Measurements from ENCODE around the gene TSR1. TPM values are rescaled to one million over a fixed set of nuclear protein-coding genes. Genes with fewer than 3 reads are reported as not detected.
A peak's percentile ranks its signal among the peaks of the same experiment; 100 is the strongest.

The TSR1 gene
- 19.9 TPM for polyA plus RNA-seq (2013)

GRCh38 chr17:2336215-2336851 is at the start of gene TSR1:
TSR1 (minus strand) TSS chr17:2336457; CDS start chr17:2336427, 30 bp downstream.
- peak; percentile 81 to 88 (median 86) for DNase-seq
- CTCF ChIA-PET = interaction anchor here (1.1 to 4.2 kb wide), 5 partner anchors 12 to 80 kb away, joined by 3 to 20 read pairs (median 4); no protein-coding TSS in a partner anchor
- Histone ChIP-seq H3K27me3 (replicated peaks in 2 of 5; ENCODE audit: control insufficient read depth in 4 of 5, insufficient read depth in 5 of 5, low read length in 4 of 5) (no peaks in the 10 kb centered on the region), H3K4me3 (ENCODE audit: control insufficient read depth in 1 of 7, extremely low read depth in 1 of 7, insufficient read depth in 4 of 7, low read depth in 2 of 7, low read length in 6 of 7) (peak within 1 kb of the TSS; percentile 89 to 99 (median 96)), H3K27ac (ENCODE audit: insufficient read depth in 1 of 2, low read depth in 1 of 2, low read length in 2 of 2, poor library complexity in 1 of 2, severe bottlenecking in 2 of 2) (peak within 1 kb of the TSS; percentile 35 to 83), H3K36me3 (ENCODE audit: control insufficient read depth in 4 of 4, insufficient read depth in 4 of 4, low read length in 3 of 4) (peaks cover 18 to 44% (median 29%) of the 10 kb centered on the region in 4 experiments), H3K4me1 (ENCODE audit: control extremely low read depth in 1 of 4, control insufficient read depth in 4 of 4, insufficient read depth in 4 of 4, low read length in 3 of 4) (peaks cover 9 to 30% (median 28%) of the 10 kb centered on the region in 4 experiments), H3K9me3 (ENCODE audit: control extremely low read depth in 1 of 5, control insufficient read depth in 4 of 5, insufficient read depth in 2 of 5, low read depth in 1 of 5, low read length in 4 of 5) (no peaks in the 10 kb centered on the region)
- under 1% methylated on average over 48 of the region's 48 CpGs for WGBS (ENCODE audit: insufficient coverage)
- POLR2A ChIA-PET = interaction anchor here (0.6 to 1.0 kb wide), 4 partner anchors 12 to 120 kb away, joined by 3 to 6 read pairs (median 4); partner anchors contain the start of genes SMG6 and SRR

GRCh38 chr17:2385240-2386210 is 49.3 kb upstream of the TSR1 start:
- Histone ChIP-seq H3K4me1 (ENCODE audit: control extremely low read depth in 1 of 4, control insufficient read depth in 4 of 4, insufficient read depth in 4 of 4, low read length in 3 of 4) (peaks cover 0 to 8% (median 4%) of the 10 kb centered on the region in 4 experiments), H3K27ac (ENCODE audit: insufficient read depth in 1 of 2, low read depth in 1 of 2, low read length in 2 of 2, poor library complexity in 1 of 2, severe bottlenecking in 2 of 2) (no peak overlapping the region), H3K9me3 (ENCODE audit: control extremely low read depth in 1 of 5, control insufficient read depth in 4 of 5, insufficient read depth in 2 of 5, low read depth in 1 of 5, low read length in 4 of 5) (no peaks in the 10 kb centered on the region), H3K27me3 (replicated peaks in 2 of 5; ENCODE audit: control insufficient read depth in 4 of 5, insufficient read depth in 5 of 5, low read length in 4 of 5) (no peaks in the 10 kb centered on the region), H3K36me3 (ENCODE audit: control insufficient read depth in 4 of 4, insufficient read depth in 4 of 4, low read length in 3 of 4) (peaks cover 8 to 49% (median 36%) of the 10 kb centered on the region in 4 experiments), H3K4me3 (ENCODE audit: control insufficient read depth in 1 of 7, extremely low read depth in 1 of 7, insufficient read depth in 4 of 7, low read depth in 2 of 7, low read length in 6 of 7) (no peak overlapping the region)
- WGBS (ENCODE audit: insufficient coverage) = 94% methylated on average over 13 of the region's 18 CpGs
- POLR2A ChIA-PET = interaction anchor here (0.6 kb wide), 2 partner anchors 8 to 405 kb away, joined by 3 to 4 read pairs; no protein-coding TSS in a partner anchor
- CTCF ChIA-PET = interaction anchor here (0.9 to 18.5 kb wide), 4 partner anchors 10 to 35 kb away, joined by 3 to 311 read pairs (median 26); no protein-coding TSS in a partner anchor
- DNase-seq = no peak

GRCh38 chr17:2384439-2385127 is 48.3 kb upstream of the TSR1 start:
- DNase-seq = no peak
- Histone ChIP-seq H3K36me3 (ENCODE audit: control insufficient read depth in 4 of 4, insufficient read depth in 4 of 4, low read length in 3 of 4) (peaks cover 6 to 56% (median 42%) of the 10 kb centered on the region in 4 experiments), H3K9me3 (ENCODE audit: control extremely low read depth in 1 of 5, control insufficient read depth in 4 of 5, insufficient read depth in 2 of 5, low read depth in 1 of 5, low read length in 4 of 5) (no peaks in the 10 kb centered on the region), H3K4me1 (ENCODE audit: control extremely low read depth in 1 of 4, control insufficient read depth in 4 of 4, insufficient read depth in 4 of 4, low read length in 3 of 4) (peaks cover 0 to 2% (median 0%) of the 10 kb centered on the region in 4 experiments), H3K4me3 (ENCODE audit: control insufficient read depth in 1 of 7, extremely low read depth in 1 of 7, insufficient read depth in 4 of 7, low read depth in 2 of 7, low read length in 6 of 7) (no peak overlapping the region), H3K27me3 (replicated peaks in 2 of 5; ENCODE audit: control insufficient read depth in 4 of 5, insufficient read depth in 5 of 5, low read length in 4 of 5) (no peaks in the 10 kb centered on the region), H3K27ac (ENCODE audit: insufficient read depth in 1 of 2, low read depth in 1 of 2, low read length in 2 of 2, poor library complexity in 1 of 2, severe bottlenecking in 2 of 2) (no peak overlapping the region)
- POLR2A ChIA-PET = interaction anchor here (0.6 to 1.5 kb wide), 3 partner anchors 14 to 404 kb away, joined by 3 to 4 read pairs (median 3); no protein-coding TSS in a partner anchor
- CTCF ChIA-PET = interaction anchor here (0.9 to 18.5 kb wide), 7 partner anchors 11 to 290 kb away, joined by 3 to 311 read pairs (median 12); no protein-coding TSS in a partner anchor
- 93% methylated on average over 18 of the region's 22 CpGs for WGBS (ENCODE audit: insufficient coverage)

- no peak overlapping the region for H3K4me3 ChIP-seq (ENCODE audit: control insufficient read depth in 1 of 7, extremely low read depth in 1 of 7, insufficient read depth in 4 of 7, low read depth in 2 of 7, low read length in 6 of 7)
- no peak overlapping the region for H3K27ac ChIP-seq (ENCODE audit: insufficient read depth in 1 of 2, low read depth in 1 of 2, low read length in 2 of 2, poor library complexity in 1 of 2, severe bottlenecking in 2 of 2)
- no peaks in the 10 kb centered on the region for H3K9me3 ChIP-seq (ENCODE audit: control extremely low read depth in 1 of 5, control insufficient read depth in 4 of 5, insufficient read depth in 2 of 5, low read depth in 1 of 5, low read length in 4 of 5)
- peaks cover 6 to 64% (median 48%) of the 10 kb centered on the region in 4 experiments for H3K36me3 ChIP-seq (ENCODE audit: control insufficient read depth in 4 of 4, insufficient read depth in 4 of 4, low read length in 3 of 4)
- no peak for DNase-seq
- WGBS (ENCODE audit: insufficient coverage) = 90% methylated on average over 10 of the region's 11 CpGs
- H3K27me3 ChIP-seq (replicated peaks in 2 of 5; ENCODE audit: control insufficient read depth in 4 of 5, insufficient read depth in 5 of 5, low read length in 4 of 5) = no peaks in the 10 kb centered on the region
- no peaks in the 10 kb centered on the region for H3K4me1 ChIP-seq (ENCODE audit: control extremely low read depth in 1 of 4, control insufficient read depth in 4 of 4, insufficient read depth in 4 of 4, low read length in 3 of 4)
- ChIA-PET CTCF (interaction anchor here (0.6 to 18.5 kb wide), 12 partner anchors 9 to 317 kb away, joined by 3 to 311 read pairs (median 10); partner anchors contain the start of gene MNT), POLR2A (interaction anchor here (0.5 to 1.5 kb wide), 4 partner anchors 9 to 57 kb away, joined by 3 to 4 read pairs (median 4); no protein-coding TSS in a partner anchor)
These were observed 47.4 kb upstream of the TSR1 start for GRCh38 chr17:2383628-2384167.

- Histone ChIP-seq H3K4me3 (ENCODE audit: control insufficient read depth in 1 of 7, extremely low read depth in 1 of 7, insufficient read depth in 4 of 7, low read depth in 2 of 7, low read length in 6 of 7) (no peak overlapping the region), H3K36me3 (ENCODE audit: control insufficient read depth in 4 of 4, insufficient read depth in 4 of 4, low read length in 3 of 4) (peaks cover 2 to 61% (median 46%) of the 10 kb centered on the region in 4 experiments), H3K27me3 (replicated peaks in 2 of 5; ENCODE audit: control insufficient read depth in 4 of 5, insufficient read depth in 5 of 5, low read length in 4 of 5) (no peaks in the 10 kb centered on the region), H3K27ac (ENCODE audit: insufficient read depth in 1 of 2, low read depth in 1 of 2, low read length in 2 of 2, poor library complexity in 1 of 2, severe bottlenecking in 2 of 2) (no peak overlapping the region), H3K9me3 (ENCODE audit: control extremely low read depth in 1 of 5, control insufficient read depth in 4 of 5, insufficient read depth in 2 of 5, low read depth in 1 of 5, low read length in 4 of 5) (no peaks in the 10 kb centered on the region), H3K4me1 (ENCODE audit: control extremely low read depth in 1 of 4, control insufficient read depth in 4 of 4, insufficient read depth in 4 of 4, low read length in 3 of 4) (no peaks in the 10 kb centered on the region)
- ChIA-PET CTCF (interaction anchor here (1.0 to 18.5 kb wide), 16 partner anchors 8 to 632 kb away, joined by 3 to 311 read pairs (median 8); no protein-coding TSS in a partner anchor), POLR2A (interaction anchor here (1.8 kb wide), 1 partner anchor 35 kb away, joined by 21 read pairs; no protein-coding TSS in a partner anchor)
- WGBS (ENCODE audit: insufficient coverage) = 92% methylated on average over 15 of the region's 15 CpGs
- no peak for DNase-seq
These were observed 44.8 kb upstream of the TSR1 start for GRCh38 chr17:2380950-2381649.
